ENCODE measurements around the gene NPVF.
A peak's percentile ranks its signal among the peaks of the same experiment; 100 is the strongest.

NPVF gene, protein sequence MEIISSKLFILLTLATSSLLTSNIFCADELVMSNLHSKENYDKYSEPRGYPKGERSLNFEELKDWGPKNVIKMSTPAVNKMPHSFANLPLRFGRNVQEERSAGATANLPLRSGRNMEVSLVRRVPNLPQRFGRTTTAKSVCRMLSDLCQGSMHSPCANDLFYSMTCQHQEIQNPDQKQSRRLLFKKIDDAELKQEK

DNA sequence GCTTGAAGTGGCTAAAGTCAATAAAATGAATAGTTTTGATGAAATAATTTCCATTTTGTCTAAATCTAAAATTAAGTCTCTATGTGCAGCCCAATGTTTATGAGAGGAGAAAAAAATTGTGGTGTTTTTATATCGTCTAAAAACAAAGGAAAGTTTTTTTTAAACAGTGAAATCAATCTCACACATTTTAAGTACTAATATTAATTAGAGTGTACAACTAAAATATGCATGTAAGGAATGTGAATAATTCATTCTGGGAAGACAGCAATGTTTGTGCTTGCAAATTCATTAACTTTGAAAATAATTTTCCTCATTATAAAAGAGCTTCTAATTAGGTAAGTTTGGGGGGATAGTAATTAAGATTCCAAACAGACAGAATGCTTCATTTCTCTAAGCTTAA lies at the start of gene NPVF:
TSS of gene NPVF (minus strand) at position 101 of the 400 bp plus-strand sequence. CDS start at position 54, 47 bp downstream.
- H3K27ac Mint-ChIP-seq, result no peak within 1 kb of the TSS

DNA sequence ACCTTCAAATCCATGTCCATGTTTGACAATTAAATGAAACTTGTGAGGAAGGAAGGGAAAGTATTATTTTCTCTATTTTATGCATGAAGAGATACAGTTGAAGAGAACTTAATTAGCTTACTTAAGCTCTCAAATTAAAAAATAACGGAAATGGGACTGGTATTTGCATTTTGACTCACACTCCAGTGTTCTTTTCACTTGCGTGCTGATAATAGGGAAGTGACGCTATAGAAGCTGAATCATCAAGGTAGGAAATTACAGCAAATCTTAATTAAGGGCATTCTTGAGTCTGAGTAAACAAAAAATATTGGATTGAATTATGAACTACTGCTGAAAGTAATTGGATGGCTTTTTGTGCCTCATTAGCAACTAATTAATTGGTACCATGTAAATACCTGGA lies 44.0 kb upstream of the NPVF start:
- DNase-seq, result no peak
- CTCF ChIA-PET, result interaction anchor here (0.8 kb wide), 1 partner anchor 12 kb away, joined by 3 read pairs; no protein-coding TSS in a partner anchor
- Mint-ChIP-seq H3K4me1 (no peaks in the 10 kb centered on the region), H3K27ac (no peak overlapping the region), H3K9me3 (no peaks in the 10 kb centered on the region), H3K27me3 (no peaks in the 10 kb centered on the region), H3K4me3 (no peak overlapping the region), H3K36me3 (no peaks in the 10 kb centered on the region)

More for the DNA sequence above, at the start of gene NPVF:
- DNase-seq, result no peak
- no peak within 1 kb of the TSS for H3K4me3 Mint-ChIP-seq
- peaks cover 26% of the 10 kb centered on the region for H3K27me3 Mint-ChIP-seq
- CTCF ChIA-PET, result interaction anchor here (0.7 kb wide), 1 partner anchor 198 kb away, joined by 3 read pairs; no protein-coding TSS in a partner anchor
- no peaks in the 10 kb centered on the region for H3K36me3 Mint-ChIP-seq
- no peaks in the 10 kb centered on the region for H3K4me1 Mint-ChIP-seq
- H3K9me3 Mint-ChIP-seq, result no peaks in the 10 kb centered on the region

DNA sequence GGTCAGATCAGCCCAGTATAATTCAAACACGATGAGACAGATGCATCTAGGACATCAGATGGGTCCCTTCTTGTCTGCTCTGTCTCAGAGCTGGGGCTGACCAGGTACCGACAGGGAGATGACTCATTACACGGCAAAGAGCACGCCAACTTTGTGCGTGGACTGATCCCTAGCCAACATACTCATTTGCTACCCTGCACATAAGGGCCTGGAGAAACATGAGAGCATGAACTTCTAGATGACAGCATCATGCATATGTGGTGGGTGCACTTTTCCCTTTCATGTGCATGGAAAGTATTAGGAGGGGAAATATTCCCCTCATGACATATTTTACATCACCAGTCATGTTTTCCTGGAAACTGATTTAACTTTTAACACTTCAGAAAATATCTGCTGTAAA lies 35.1 kb upstream of the NPVF start:
- CTCF ChIA-PET, result no interaction called here
- H3K4me1 Mint-ChIP-seq, result peaks cover 30% of the 10 kb centered on the region
- no peaks in the 10 kb centered on the region for H3K36me3 Mint-ChIP-seq
- no peak for DNase-seq
- H3K4me3 Mint-ChIP-seq, result no peak overlapping the region
- H3K9me3 Mint-ChIP-seq, result no peaks in the 10 kb centered on the region
- peaks cover 14% of the 10 kb centered on the region for H3K27me3 Mint-ChIP-seq
- no peak overlapping the region for H3K27ac Mint-ChIP-seq

DNA sequence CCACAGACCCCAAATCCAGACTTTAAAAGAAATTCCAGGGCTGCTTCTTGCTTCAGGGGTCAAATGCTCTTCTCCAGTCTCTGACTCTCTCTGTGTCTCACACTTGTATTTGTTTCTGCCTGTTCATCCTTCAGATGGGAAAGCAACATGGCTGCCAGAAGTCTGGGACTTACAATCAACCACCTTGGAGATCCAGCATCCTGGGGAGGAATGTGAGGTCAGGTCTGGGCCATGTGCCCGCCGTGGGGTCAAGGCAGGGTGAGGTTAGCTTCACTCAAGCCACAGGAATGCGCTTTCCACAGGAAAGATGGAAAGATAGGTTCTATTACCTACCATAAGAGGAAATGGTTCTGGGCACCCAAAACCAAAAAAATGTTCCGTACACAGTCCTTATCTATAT lies 34.3 kb upstream of the NPVF start:
- Mint-ChIP-seq H3K9me3 (no peaks in the 10 kb centered on the region), H3K27me3 (peaks cover 14% of the 10 kb centered on the region), H3K27ac (no peak overlapping the region), H3K4me3 (no peak overlapping the region), H3K4me1 (peaks cover 30% of the 10 kb centered on the region), H3K36me3 (no peaks in the 10 kb centered on the region)
- CTCF ChIA-PET, result interaction anchor here (8.4 kb wide), 1 partner anchor 304 kb away, joined by 130 read pairs; no protein-coding TSS in a partner anchor
- DNase-seq, result no peak

DNA sequence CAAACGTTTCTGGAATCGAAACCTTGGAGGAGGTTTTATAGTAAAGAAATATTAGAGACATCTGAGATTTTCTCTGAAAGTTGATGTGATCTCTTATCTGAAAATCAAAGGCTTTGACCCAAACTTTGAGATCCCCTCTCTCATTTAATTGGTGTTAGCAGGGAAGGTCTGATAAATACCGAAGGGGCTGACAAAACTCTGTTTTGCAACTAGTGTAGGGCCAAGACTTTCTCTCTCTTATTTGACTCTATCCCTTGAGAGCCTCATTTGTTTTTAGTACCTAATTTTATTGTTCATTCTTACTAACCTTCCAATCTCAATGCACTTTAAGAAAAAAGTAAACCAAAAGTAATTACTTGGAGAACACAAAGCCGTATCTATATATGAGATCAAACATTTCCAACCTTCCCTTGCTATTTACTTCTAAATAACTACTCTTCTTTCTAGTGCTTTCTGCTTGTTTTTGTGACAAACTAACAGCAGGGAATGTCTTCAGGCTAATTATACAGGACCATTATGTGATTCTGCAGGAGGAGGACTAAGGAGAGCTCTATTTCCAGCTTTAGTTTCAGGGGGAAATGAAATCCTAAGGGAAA lies 33.4 kb upstream of the NPVF start:
- Mint-ChIP-seq H3K9me3 (no peaks in the 10 kb centered on the region), H3K4me3 (peak overlapping the region; percentile 16), H3K27me3 (peaks cover 15% of the 10 kb centered on the region), H3K27ac (peak overlapping the region; percentile 65), H3K36me3 (no peaks in the 10 kb centered on the region), H3K4me1 (peaks cover 30% of the 10 kb centered on the region)
- CTCF ChIA-PET, result interaction anchor here (0.7 to 8.4 kb wide), 5 partner anchors 129 to 600 kb away, joined by 3 to 130 read pairs (median 6); no protein-coding TSS in a partner anchor
- no peak for DNase-seq

DNA sequence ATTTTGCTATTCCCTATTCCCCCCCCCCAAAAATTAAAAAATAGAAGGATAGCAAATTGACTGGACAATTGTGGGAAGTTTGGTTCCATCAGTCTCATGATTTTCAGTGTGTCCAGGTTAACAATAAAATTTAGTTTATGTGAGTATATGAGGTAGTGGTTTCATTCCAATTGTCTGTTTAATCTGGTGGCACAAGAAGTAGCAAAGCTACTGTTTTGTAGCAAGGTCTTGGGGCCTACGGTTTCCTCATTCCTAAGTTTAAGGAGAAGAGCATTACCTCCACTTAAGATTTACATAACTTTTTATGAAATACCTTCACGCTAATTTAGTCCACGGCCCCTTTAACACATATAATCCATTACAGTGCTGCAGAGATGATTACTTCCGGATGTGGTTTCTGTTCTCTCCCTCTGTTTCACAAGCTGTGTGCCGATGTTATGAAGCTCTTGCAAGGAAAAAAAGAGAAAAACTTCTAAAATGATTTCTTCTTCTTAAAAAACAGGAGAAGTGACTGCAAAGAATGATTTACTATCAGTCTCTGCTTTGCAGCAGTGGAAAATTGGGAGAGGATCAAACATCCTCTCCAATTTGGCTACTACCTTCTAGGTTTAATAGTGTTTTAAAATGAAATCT lies 32.7 kb upstream of the NPVF start:
- Mint-ChIP-seq H3K9me3 (no peaks in the 10 kb centered on the region), H3K4me3 (peak overlapping the region; percentile 42), H3K27me3 (peaks cover 19% of the 10 kb centered on the region), H3K36me3 (no peaks in the 10 kb centered on the region), H3K27ac (peak overlapping the region; percentile 65), H3K4me1 (peaks cover 30% of the 10 kb centered on the region)
- CTCF ChIA-PET, result interaction anchor here (0.7 to 8.4 kb wide), 6 partner anchors 129 to 601 kb away, joined by 3 to 130 read pairs (median 5); no protein-coding TSS in a partner anchor
- DNase-seq, result peak; percentile 27

DNA sequence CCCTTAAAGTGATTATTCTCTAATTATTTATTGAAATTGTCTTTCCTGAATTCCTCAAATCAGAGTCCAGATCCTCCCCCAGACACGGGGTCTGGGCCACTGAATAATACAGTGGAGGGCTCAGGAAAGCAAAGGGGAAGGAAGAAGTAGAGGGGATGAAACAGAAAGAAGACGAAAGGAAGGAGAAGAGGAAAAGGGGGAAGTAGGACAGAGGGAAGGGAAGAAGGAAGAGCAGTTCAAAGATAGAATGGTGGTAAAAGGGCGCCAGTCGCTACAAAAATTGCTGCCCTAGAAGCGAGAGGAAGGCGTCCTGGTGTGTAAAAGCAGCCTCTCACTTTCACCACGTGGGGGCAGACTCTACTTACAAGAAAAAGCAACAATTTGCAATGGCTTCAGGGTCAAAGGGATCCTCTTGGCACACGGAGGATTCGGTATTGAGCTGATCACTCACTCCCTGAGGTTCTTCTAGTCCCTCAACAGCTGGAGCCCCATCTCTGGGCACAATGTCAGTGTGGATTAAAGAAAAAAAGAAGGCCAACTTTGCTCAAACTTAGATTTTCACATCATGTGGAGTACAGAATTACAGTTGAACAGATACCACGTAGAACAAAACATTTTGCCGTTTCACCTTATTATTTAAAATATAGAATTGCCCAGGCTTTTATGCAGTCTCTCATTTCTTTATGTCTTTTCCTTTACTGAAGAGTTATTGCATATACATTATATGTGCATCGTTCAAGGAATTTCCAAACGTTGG lies 31.4 kb upstream of the NPVF start:
- no peak overlapping the region for H3K4me3 Mint-ChIP-seq

DNA sequence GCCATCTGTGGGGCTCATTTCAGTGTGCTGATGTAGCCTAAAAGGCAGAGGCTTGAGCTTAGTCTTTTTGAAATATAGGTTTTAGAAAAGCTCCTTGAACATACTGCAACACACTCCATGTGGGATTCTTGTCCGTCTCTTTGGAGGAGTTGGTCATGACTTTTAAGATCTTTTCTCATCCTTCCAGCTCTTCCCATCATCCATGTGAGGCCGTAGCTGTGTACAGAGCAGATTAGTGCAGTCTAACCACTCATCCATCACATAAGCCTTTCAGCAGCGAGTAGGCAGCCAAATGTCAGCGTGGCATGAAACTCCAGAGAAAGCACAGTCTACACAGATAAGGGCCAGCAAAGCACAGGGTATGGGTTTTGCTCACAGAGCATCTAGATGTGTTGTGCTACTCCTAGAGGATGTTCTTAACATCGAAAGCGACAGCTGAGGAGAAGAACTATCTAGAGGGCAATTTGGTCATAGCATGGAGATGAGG lies 28.1 kb upstream of the NPVF start:
- DNase-seq, result no peak
- Mint-ChIP-seq H3K4me3 (no peak overlapping the region), H3K36me3 (no peaks in the 10 kb centered on the region), H3K27me3 (peaks cover 11% of the 10 kb centered on the region), H3K4me1 (peaks cover 20% of the 10 kb centered on the region), H3K27ac (no peak overlapping the region), H3K9me3 (no peaks in the 10 kb centered on the region)
- CTCF ChIA-PET, result interaction anchor here (1.3 to 8.4 kb wide), 3 partner anchors 134 to 595 kb away, joined by 5 to 130 read pairs (median 106); no protein-coding TSS in a partner anchor

More for the DNA sequence above, 31.4 kb upstream of the NPVF start:
- DNase-seq, result peak; percentile 79
- no peaks in the 10 kb centered on the region for H3K36me3 Mint-ChIP-seq
- H3K9me3 Mint-ChIP-seq, result no peaks in the 10 kb centered on the region
- CTCF ChIA-PET, result interaction anchor here (0.6 to 8.4 kb wide), 15 partner anchors 9 to 592 kb away, joined by 3 to 130 read pairs (median 4); no protein-coding TSS in a partner anchor
- no peak overlapping the region for H3K27ac Mint-ChIP-seq
- H3K4me1 Mint-ChIP-seq, result peaks cover 30% of the 10 kb centered on the region
- H3K27me3 Mint-ChIP-seq, result peaks cover 15% of the 10 kb centered on the region

- Mint-ChIP-seq H3K4me3 (no peak overlapping the region), H3K36me3 (no peaks in the 10 kb centered on the region), H3K4me1 (peaks cover 14% of the 10 kb centered on the region), H3K27me3 (peaks cover 11% of the 10 kb centered on the region), H3K9me3 (no peaks in the 10 kb centered on the region), H3K27ac (no peak overlapping the region)
- no peak for DNase-seq
- CTCF ChIA-PET, result interaction anchor here (1.3 to 8.4 kb wide), 3 partner anchors 135 to 596 kb away, joined by 5 to 130 read pairs (median 106); no protein-coding TSS in a partner anchor
Observed at GRCh38 chr7:25255611-25256332, 27.5 kb upstream of the NPVF start.

- peaks cover 3% of the 10 kb centered on the region for H3K4me1 Mint-ChIP-seq
- CTCF ChIA-PET, result interaction anchor here (1.0 to 8.4 kb wide), 3 partner anchors 136 to 312 kb away, joined by 3 to 130 read pairs (median 106); no protein-coding TSS in a partner anchor
- H3K36me3 Mint-ChIP-seq, result no peaks in the 10 kb centered on the region
- no peak for DNase-seq
- peaks cover 11% of the 10 kb centered on the region for H3K27me3 Mint-ChIP-seq
- H3K4me3 Mint-ChIP-seq, result no peak overlapping the region
- H3K9me3 Mint-ChIP-seq, result no peaks in the 10 kb centered on the region
- H3K27ac Mint-ChIP-seq, result no peak overlapping the region
Observed at GRCh38 chr7:25254604-25255003, 26.3 kb upstream of the NPVF start.

DNA sequence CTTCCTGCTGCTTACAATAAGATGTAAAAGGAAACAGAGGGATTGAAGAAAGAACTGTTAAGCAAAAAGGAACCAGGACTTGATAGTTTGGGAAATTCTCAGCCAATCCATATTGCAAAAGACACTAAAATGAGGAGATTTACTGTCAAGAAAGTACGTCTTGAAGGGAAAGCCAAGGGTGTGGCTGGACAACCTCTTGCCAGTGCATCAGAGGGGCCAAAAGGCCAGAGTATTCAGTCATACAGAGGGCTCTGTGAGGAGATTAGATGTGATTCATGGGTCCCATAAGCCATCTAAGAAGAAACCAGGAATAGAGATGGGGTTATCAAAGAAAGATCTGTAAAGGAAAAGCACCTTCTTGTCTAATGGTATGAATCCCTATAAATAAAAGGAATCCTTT lies 25.4 kb upstream of the NPVF start:
- H3K4me1 Mint-ChIP-seq, result no peaks in the 10 kb centered on the region
- H3K4me3 Mint-ChIP-seq, result no peak overlapping the region
- no peaks in the 10 kb centered on the region for H3K9me3 Mint-ChIP-seq
- no peak for DNase-seq
- H3K27me3 Mint-ChIP-seq, result peaks cover 8% of the 10 kb centered on the region
- H3K27ac Mint-ChIP-seq, result no peak overlapping the region
- no peaks in the 10 kb centered on the region for H3K36me3 Mint-ChIP-seq
- CTCF ChIA-PET, result no interaction called here

DNA sequence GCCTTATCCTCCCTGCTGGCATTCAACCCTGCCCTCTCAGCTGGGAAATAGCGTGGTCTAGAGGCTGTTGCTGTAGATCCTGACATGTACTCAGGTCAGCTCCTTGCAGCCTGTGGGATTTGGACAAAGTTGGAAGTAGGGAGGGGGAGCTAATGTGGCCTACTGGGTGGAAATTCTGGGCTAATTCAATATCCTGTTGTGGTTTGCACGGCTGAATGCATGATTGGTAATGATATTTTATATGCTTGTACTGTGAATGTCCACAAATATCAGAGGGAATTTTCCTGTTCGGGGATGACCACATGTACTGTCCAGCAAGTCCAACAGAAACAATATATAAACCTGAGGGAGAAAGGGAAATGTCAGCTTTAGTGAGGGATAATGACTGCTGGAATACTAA lies 22.1 kb upstream of the NPVF start:
- Mint-ChIP-seq H3K27ac (no peak overlapping the region), H3K4me3 (no peak overlapping the region), H3K9me3 (no peaks in the 10 kb centered on the region), H3K27me3 (no peaks in the 10 kb centered on the region), H3K36me3 (no peaks in the 10 kb centered on the region), H3K4me1 (no peaks in the 10 kb centered on the region)
- CTCF ChIA-PET, result interaction anchor here (1.2 to 1.3 kb wide), 2 partner anchors 9 to 314 kb away, joined by 4 to 6 read pairs; no protein-coding TSS in a partner anchor
- no peak for DNase-seq

GRCh38 chr7:25249772-25250171 lies 21.5 kb upstream of the NPVF start:
- Mint-ChIP-seq H3K4me1 (no peaks in the 10 kb centered on the region), H3K9me3 (no peaks in the 10 kb centered on the region), H3K4me3 (no peak overlapping the region), H3K27me3 (no peaks in the 10 kb centered on the region), H3K27ac (no peak overlapping the region), H3K36me3 (no peaks in the 10 kb centered on the region)
- no peak for DNase-seq
- CTCF ChIA-PET, result interaction anchor here (1.2 to 1.3 kb wide), 2 partner anchors 10 to 315 kb away, joined by 4 to 6 read pairs; no protein-coding TSS in a partner anchor
